HEK293 (cell line): ENCODE data around the gene TMEM37.

Experiments used
- CTCF ChIA-PET: fragments of 350-600 bp; formaldehyde crosslinking; extraction: SDS; loops from one replicate; lab custom pipeline; 2021; ENCODE audit warnings: antibody characterized with exemption; lab: Yijun Ruan, JAX
- POLR2A ChIA-PET: fragments of 300-600 bp; formaldehyde crosslinking; extraction: SDS; loops from one replicate; lab custom pipeline; 2020; ENCODE audit warnings: antibody characterized with exemption, inconsistent platforms; lab: Yijun Ruan, JAX
- H3K27ac ChIP-seq: fragments of 200-500 bp; sonication (Bioruptor generic); 2 replicates; pipeline ENCODE4 v1.5.1; 2014; ENCODE audit warnings: low read depth, low read length, control low read depth, inconsistent platforms; ENCODE audit errors: extremely low read depth
- H3K36me3 ChIP-seq, 2 experiments: fragments of 200-500 bp in 1 of 2; sonication (Bioruptor generic) in 1 of 2; 1 replicate in 1 of 2; 2 replicates in 1 of 2; pipeline ENCODE4 v1.5.1; 2014 to 2017; ENCODE audit warnings: inconsistent platforms in 2 of 2, low read length in 2 of 2; ENCODE audit not compliant: control insufficient read depth in 2 of 2, insufficient read depth in 1 of 2
- H3K4me1 ChIP-seq: fragments of 200-500 bp; sonication (Bioruptor generic); 2 replicates; pipeline ENCODE4 v1.5.1; 2014; ENCODE audit warnings: mild to moderate bottlenecking, low read length, inconsistent platforms; ENCODE audit not compliant: control insufficient read depth, insufficient read depth
- H3K4me3 ChIP-seq: 2 replicates; pipeline ENCODE4 v1.5.1; 2011; ENCODE audit warnings: low read depth, mild to moderate bottlenecking, control low read depth, low read length, moderate library complexity
- H3K9me3 ChIP-seq: fragments of 200-500 bp; sonication (Bioruptor generic); 2 replicates; pipeline ENCODE4 v1.5.1; 2014; ENCODE audit warnings: low read depth, low read length, inconsistent platforms; ENCODE audit not compliant: control insufficient read depth, insufficient read depth
- KLF7 ChIP-seq: fragments of 450-650 bp; formaldehyde crosslinking; IDR thresholded peaks from 2 replicates; pipeline ENCODE4 v1.5.1; 2016; ENCODE audit warnings: missing biosample characterization, missing genetic modification characterization, borderline replicate concordance
- SP2 ChIP-seq: fragments of 450-650 bp; formaldehyde crosslinking; IDR thresholded peaks from 2 replicates; pipeline ENCODE4 v1.5.1; 2016; ENCODE audit warnings: missing biosample characterization, missing genetic modification characterization
- ZBTB10 ChIP-seq: fragments of 450-650 bp; formaldehyde crosslinking; IDR thresholded peaks from 2 replicates; pipeline ENCODE4 v1.5.1; 2016; ENCODE audit warnings: missing biosample characterization, missing genetic modification characterization
- ZNF354C ChIP-seq: fragments of 450-650 bp; formaldehyde crosslinking; IDR thresholded peaks from 2 replicates; pipeline ENCODE4 v1.5.1; 2016; ENCODE audit warnings: missing biosample characterization, missing genetic modification characterization, low read depth, borderline replicate concordance
- ZNF416 ChIP-seq: fragments of 450-650 bp; formaldehyde crosslinking; IDR thresholded peaks from 2 replicates; pipeline ENCODE4 v1.5.1; 2016; ENCODE audit warnings: missing biosample characterization, missing genetic modification characterization
- ZSCAN30 ChIP-seq: fragments of 450-650 bp; IDR thresholded peaks from 2 replicates; pipeline ENCODE4 v1.5.1; 2018; ENCODE audit warnings: missing biosample characterization, mild to moderate bottlenecking, missing genetic modification characterization, moderate library complexity
- TF ChIP-seq, protein P1 (sequence below): fragments of 450-650 bp; formaldehyde crosslinking; IDR thresholded peaks from 2 replicates; pipeline ENCODE4 v1.5.1; 2016; ENCODE audit warnings: missing biosample characterization, missing genetic modification characterization
- TF ChIP-seq, protein P2 (sequence below): fragments of 450-650 bp; formaldehyde crosslinking; IDR thresholded peaks from 2 replicates; pipeline ENCODE4 v1.5.1; 2016; ENCODE audit warnings: missing biosample characterization, missing genetic modification characterization
- TF ChIP-seq, protein P3 (sequence below): fragments of 450-650 bp; formaldehyde crosslinking; conservative IDR thresholded peaks from 2 replicates; pipeline ENCODE4 v1.5.1; 2016; ENCODE audit warnings: low read depth, missing biosample characterization, missing genetic modification characterization

The TMEM37 gene

DNA sequence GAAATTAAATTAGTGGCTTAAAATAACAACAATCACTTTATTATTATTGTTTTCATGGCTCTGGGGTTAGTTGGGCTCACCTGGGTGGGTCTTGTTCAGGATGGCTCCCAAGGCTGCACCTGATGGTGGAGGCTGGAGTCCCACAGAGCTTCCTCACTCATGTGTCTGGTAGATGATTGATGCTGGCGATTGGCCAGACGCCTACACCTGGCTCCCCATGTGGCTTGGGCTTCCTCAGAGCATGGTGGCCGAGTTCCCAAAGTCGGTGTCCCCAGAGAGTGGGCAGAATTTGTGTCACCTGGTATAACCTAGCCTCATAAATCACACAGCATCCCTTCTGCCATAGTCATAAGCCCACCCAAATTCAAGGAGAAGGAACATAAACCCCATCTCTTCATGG is 46.7 kb upstream of the TMEM37 start:
- ChIA-PET CTCF (no interaction called here), POLR2A (interaction anchor here (1.2 kb wide), 1 partner anchor 18 kb away, joined by 5 read pairs; the partner anchor contains the start of genes C2orf76 and DBI)
- peaks cover 3% of the 10 kb centered on the region; the same call in 1 of the 2 replicates for H3K4me1 ChIP-seq
- TF ChIP-seq ZNF354C (tag by site-specific recombination) = no peak
- TF ChIP-seq, protein P1, sequence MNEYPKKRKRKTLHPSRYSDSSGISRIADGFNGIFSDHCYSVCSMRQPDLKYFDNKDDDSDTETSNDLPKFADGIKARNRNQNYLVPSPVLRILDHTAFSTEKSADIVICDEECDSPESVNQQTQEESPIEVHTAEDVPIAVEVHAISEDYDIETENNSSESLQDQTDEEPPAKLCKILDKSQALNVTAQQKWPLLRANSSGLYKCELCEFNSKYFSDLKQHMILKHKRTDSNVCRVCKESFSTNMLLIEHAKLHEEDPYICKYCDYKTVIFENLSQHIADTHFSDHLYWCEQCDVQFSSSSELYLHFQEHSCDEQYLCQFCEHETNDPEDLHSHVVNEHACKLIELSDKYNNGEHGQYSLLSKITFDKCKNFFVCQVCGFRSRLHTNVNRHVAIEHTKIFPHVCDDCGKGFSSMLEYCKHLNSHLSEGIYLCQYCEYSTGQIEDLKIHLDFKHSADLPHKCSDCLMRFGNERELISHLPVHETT (tag by site-specific recombination) = no peak
- H3K9me3 ChIP-seq = no peaks in the 10 kb centered on the region
- H3K4me3 ChIP-seq = no peak overlapping the region
- H3K36me3 ChIP-seq = no peaks in the 10 kb centered on the region
- H3K27ac ChIP-seq = no peak overlapping the region

- ChIA-PET POLR2A (interaction anchor here (1.2 kb wide), 1 partner anchor 18 kb away, joined by 5 read pairs; the partner anchor contains the start of genes C2orf76 and DBI), CTCF (no interaction called here)
- no peak overlapping the region for H3K4me3 ChIP-seq
- TF ChIP-seq, protein P2, sequence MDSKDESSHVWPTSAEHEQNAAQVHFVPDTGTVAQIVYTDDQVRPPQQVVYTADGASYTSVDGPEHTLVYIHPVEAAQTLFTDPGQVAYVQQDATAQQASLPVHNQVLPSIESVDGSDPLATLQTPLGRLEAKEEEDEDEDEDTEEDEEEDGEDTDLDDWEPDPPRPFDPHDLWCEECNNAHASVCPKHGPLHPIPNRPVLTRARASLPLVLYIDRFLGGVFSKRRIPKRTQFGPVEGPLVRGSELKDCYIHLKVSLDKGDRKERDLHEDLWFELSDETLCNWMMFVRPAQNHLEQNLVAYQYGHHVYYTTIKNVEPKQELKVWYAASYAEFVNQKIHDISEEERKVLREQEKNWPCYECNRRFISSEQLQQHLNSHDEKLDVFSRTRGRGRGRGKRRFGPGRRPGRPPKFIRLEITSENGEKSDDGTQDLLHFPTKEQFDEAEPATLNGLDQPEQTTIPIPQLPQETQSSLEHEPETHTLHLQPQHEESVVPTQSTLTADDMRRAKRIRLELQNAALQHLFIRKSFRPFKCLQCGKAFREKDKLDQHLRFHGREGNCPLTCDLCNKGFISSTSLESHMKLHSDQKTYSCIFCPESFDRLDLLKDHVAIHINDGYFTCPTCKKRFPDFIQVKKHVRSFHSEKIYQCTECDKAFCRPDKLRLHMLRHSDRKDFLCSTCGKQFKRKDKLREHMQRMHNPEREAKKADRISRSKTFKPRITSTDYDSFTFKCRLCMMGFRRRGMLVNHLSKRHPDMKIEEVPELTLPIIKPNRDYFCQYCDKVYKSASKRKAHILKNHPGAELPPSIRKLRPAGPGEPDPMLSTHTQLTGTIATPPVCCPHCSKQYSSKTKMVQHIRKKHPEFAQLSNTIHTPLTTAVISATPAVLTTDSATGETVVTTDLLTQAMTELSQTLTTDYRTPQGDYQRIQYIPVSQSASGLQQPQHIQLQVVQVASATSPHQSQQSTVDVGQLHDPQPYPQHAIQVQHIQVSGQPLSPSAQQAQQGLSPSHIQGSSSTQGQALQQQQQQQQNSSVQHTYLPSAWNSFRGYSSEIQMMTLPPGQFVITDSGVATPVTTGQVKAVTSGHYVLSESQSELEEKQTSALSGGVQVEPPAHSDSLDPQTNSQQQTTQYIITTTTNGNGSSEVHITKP (tag by site-specific recombination) = no peak
- TF ChIP-seq ZBTB10 (tag by site-specific recombination) = no peak
- TF ChIP-seq SP2 (tag by site-specific recombination) = no peak
- TF ChIP-seq KLF7 = no peak
- no peak for TF ChIP-seq ZSCAN30 (tag by site-specific recombination)
- TF ChIP-seq, protein P3, sequence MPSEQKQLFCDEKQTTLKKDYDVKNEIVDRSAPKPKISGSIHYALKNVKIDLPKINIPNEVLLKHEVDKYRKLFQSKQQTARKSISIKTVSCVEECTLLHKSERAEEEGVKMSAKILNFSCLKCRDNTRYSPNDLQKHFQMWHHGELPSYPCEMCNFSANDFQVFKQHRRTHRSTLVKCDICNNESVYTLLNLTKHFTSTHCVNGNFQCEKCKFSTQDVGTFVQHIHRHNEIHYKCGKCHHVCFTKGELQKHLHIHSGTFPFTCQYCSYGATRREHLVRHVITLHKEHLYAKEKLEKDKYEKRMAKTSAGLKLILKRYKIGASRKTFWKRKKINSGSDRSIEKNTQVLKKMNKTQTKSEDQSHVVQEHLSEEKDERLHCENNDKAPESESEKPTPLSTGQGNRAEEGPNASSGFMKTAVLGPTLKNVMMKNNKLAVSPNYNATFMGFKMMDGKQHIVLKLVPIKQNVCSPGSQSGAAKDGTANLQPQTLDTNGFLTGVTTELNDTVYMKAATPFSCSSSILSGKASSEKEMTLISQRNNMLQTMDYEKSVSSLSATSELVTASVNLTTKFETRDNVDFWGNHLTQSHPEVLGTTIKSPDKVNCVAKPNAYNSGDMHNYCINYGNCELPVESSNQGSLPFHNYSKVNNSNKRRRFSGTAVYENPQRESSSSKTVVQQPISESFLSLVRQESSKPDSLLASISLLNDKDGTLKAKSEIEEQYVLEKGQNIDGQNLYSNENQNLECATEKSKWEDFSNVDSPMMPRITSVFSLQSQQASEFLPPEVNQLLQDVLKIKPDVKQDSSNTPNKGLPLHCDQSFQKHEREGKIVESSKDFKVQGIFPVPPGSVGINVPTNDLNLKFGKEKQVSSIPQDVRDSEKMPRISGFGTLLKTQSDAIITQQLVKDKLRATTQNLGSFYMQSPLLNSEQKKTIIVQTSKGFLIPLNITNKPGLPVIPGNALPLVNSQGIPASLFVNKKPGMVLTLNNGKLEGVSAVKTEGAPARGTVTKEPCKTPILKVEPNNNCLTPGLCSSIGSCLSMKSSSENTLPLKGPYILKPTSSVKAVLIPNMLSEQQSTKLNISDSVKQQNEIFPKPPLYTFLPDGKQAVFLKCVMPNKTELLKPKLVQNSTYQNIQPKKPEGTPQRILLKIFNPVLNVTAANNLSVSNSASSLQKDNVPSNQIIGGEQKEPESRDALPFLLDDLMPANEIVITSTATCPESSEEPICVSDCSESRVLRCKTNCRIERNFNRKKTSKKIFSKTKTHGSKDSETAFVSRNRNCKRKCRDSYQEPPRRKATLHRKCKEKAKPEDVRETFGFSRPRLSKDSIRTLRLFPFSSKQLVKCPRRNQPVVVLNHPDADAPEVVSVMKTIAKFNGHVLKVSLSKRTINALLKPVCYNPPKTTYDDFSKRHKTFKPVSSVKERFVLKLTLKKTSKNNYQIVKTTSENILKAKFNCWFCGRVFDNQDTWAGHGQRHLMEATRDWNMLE = no peak
- no peak for TF ChIP-seq ZNF416 (tag by site-specific recombination)
- no peaks in the 10 kb centered on the region for H3K36me3 ChIP-seq
- peaks cover 3% of the 10 kb centered on the region; the same call in 1 of the 2 replicates for H3K4me1 ChIP-seq
- H3K27ac ChIP-seq = no peak overlapping the region
- no peaks in the 10 kb centered on the region for H3K9me3 ChIP-seq
Observed at GRCh38 chr2:119385466-119385865, 46.2 kb upstream of the TMEM37 start.
